ENCODE measurements around the gene USB1. TPM values are rescaled to one million over a fixed set of nuclear protein-coding genes. Genes with fewer than 3 reads are reported as not detected.
A peak's percentile ranks its signal among the peaks of the same experiment; 100 is the strongest.

Gene USB1
- total RNA-seq, 1 experiment from 2014 or later = 15.4 TPM

GRCh38 chr16:58016840-58017446 lies 15.7 kb downstream of the USB1 start:
- DNase-seq (ENCODE audit: low read depth) = no peak

DNA sequence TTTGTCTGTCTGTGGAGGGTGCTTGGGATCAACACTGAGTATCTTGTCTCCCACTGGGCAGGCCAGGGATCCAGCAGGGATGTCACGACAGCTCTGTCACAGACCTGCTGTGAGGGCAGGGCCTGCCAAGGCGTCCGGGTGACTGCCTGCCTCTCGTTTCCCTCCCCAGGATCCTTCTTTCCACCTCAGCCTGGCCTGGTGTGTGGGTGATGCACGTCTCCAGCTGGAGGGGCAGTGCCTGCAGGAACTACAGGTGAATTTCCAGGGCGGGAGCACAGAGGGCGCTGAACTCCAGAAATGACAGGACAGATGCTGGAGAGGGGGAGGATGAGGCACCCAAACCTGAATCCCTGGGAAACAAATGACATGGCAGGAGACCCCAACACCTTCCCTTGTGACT lies 17.6 kb downstream of the USB1 start:
- DNase-seq (ENCODE audit: low read depth) = no peak

DNA sequence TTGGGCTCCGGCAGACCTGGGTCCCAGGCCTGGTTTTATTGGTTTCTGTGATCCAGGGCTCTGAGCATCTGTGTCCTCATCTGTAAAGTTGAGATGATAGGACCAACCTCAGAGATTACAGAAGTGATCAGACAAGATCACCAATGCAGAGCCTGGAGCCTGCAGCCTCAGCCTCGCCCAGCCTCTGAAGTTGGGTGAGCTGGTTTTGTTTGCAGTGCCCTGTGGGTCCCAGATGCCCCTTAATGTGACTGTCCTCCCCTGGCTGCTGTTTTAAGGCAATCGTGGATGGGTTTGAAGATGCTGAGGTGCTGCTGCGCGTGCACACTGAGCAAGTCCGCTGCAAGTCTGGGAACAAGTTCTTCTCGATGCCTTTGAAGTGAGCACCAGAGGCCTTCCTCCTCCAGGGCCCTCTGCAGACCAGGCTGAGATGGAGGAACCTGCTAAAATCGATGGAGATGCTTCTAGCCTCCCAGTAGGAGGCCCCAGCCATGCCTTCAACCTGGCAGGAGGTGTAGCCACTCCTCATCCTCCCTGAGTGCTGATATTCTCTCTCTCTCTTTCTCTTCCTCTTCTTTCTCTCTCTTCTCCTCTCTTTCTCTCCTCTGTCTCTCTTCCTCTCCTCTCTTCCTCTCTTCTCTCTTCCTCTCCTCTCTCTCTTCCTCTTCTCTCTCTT lies 18.8 kb downstream of the USB1 start:
- no peak for DNase-seq (ENCODE audit: low read depth)

DNA sequence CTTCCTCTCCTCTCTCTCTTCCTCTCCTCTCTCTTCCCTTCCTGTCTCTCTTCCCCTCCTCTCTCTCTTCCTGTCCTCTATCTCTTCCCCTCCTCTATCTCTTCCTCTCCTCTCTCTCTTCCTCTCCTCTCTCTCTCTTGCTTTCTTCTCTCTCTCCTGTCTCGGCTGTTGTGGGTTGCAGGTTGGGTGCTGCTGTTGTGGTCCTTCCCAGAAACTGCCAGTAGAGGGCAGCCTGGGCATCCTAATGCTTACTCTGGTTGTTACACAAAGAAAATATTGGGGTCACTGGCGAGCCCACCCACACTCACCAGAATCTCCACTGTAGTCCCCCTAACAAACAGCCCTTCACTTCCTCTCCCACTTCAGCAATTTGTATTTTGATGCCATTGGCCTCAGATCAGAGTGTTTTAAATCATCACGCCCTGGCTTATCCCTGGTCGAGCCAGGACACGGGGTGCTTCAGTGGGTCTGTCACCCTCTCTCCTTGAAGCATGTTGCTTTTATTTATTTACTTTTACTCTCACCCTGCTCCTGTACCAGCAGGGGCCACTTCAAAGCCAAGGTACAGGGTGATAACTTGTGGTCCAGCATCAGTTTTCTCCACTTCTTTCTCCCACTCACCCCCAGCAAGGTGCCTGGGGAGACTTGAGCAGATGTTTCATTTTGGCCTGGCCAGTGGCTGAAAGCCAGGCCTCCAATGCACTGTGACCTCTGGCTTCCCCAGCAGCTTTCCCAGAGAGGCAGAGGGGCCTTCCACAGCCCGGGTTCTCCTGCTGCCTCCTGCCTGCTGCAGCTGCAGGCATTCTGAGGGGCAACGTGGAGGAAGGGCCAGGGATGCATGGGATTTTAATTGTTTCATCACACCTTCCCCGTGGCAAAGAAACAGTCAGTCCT lies 19.7 kb downstream of the USB1 start:
- DNase-seq (ENCODE audit: low read depth) = no peak

- DNase-seq (ENCODE audit: low read depth) = no peak
Measured at GRCh38 chr16:58021661-58022551, 20.7 kb downstream of the USB1 start.

DNA sequence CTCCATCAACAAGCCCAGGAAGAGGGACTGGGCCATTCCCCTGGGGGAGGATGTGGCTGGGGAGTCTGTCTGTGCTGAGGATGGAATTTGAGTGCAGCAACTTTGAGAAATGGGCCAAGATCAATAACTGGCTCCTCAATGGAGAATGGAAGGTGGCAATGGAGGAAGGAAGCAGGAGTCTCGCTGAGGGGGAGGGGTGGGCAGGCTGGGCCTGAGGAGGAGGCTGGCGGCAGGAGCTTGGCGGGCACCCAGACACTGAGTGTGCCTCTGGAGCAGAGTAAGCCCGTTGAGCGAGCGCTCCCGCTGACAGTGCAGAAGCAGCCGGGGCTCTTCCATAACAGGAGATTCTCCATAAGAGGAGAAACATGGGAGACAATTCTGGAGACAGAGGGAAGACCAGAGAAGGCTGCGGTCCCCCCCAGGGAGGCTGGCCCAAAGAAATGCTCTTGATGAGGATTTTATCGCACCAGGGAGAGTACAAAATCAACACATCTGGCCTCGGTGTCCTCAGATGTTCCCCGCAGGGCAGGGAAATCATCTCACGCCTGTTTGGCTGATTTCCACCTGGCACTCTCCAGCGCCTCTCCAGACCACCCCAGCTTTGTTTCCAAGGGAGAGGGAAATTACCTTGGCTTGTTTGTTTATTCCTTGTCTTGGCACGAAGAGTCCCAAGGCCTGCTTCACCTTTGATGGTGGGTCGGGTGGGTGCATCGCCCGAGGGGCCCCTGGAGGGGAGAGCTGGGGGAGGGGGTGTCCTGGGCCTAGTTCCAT lies 21.6 kb downstream of the USB1 start:
- DNase-seq (ENCODE audit: low read depth) = peak; percentile 74

DNA sequence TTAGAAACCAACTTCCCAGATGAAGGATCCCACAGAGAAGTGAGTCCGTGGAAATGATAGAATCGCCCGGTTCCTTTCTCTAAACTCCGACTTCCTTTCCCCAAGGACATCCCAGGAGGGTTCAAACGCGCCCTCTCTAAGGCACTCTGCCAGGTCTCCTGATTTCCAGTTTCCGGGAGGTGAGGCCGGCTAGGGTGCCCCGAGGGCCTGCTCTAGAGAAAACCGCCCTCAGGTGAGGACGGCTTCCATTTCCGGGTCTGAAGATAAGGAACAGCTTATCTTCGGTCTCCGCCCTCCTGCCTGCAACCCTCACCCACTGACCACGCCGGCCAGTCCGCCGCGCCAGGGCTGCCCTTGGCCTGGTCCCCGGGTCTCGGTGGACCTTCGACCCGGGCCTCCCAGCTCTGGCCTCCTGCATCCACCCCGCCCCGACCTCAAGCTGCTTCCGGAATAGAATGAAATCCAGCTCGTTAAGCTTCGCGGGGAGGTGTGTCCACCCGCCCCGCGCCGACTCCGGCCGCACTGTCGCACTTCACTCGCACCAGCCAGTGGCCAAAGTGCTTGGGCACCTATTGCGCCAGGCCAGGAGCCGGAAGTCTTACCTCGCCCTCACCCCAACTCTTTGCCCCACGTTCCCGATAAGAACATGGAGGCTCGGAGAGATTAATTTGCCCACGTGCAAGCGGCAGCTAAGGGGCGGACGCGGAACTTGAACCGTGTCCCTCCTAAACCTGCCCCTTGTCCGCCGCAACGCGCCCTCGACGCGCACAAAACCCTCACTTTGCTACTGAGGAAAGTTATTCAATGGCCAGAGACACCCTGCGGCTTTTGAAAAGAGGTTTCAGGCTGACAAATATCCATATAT lies 23.5 kb downstream of the USB1 start:
- no peak for DNase-seq (ENCODE audit: low read depth)

DNA sequence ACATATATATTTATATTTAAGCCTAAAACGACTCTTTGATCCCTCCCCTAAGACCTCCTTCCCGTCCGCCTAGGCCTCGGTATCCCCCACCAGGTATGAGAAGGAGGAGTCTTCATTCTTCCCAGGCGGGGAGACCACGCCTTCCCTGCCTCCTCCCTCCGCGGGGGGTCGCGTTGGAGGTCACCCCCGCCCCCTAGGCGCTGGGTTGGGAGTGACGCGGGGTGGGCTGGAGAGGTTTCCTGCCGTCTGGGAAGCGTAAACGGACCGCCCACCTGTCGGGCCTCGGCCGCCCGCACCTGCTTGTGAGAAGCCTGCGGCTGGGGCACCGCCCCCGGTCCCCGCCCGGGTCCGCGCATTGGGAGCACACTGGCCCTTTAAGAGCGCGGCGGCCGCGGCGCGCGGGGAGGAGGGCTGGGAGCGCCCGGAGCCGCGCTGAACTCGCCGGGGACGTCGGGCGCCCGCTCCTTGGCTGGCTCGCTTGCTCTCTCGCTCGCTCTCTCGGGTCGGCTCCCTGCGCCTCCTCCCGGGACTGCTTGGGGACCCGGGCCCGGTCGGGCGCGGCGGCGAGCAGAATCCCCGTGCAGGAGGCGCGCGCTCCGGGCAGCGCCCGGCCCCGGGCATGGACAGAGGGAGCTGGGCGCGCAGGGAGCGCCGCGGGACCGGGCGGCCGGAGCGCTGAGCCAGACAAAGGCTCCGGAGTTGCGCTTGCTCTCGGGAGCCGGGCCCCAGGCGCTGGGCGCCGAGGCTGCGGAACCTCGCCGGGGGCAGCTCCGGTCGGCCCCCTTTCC lies 24.3 kb downstream of the USB1 start, which contains the start of gene MMP15:
MMP15 (plus strand) TSS at position 404 of the 788 bp plus-strand sequence. CDS start 597 bp downstream, outside the sequence.
- peak; percentile 70 for DNase-seq (ENCODE audit: low read depth)

- peak; percentile 57 for DNase-seq (ENCODE audit: low read depth)
Measured at GRCh38 chr16:58026139-58026704, 25.0 kb downstream of the USB1 start.

DNA sequence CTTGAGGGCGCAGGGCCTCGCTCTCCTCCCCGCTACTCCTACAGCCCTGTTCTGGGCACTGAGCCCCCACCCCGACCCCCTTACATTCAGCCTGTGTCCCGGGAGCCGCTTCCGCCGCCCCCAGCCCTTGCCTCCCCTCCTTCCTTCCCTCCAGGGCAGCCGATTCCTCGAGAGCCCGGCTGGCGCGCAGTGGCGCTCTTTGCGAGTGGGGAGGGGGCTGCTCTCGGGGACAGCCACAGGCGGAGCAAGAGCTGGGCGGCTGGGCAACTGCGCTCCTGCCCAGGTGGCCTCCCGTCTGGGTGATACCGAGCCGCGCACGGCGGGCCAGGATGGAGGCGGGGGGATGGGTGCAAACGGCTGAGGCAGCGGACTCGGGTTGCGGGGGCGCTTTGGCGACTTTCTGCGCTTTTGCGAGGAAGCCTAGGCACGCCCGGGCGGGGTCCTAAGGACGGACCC lies 25.5 kb downstream of the USB1 start:
- DNase-seq (ENCODE audit: low read depth) = no peak

DNA sequence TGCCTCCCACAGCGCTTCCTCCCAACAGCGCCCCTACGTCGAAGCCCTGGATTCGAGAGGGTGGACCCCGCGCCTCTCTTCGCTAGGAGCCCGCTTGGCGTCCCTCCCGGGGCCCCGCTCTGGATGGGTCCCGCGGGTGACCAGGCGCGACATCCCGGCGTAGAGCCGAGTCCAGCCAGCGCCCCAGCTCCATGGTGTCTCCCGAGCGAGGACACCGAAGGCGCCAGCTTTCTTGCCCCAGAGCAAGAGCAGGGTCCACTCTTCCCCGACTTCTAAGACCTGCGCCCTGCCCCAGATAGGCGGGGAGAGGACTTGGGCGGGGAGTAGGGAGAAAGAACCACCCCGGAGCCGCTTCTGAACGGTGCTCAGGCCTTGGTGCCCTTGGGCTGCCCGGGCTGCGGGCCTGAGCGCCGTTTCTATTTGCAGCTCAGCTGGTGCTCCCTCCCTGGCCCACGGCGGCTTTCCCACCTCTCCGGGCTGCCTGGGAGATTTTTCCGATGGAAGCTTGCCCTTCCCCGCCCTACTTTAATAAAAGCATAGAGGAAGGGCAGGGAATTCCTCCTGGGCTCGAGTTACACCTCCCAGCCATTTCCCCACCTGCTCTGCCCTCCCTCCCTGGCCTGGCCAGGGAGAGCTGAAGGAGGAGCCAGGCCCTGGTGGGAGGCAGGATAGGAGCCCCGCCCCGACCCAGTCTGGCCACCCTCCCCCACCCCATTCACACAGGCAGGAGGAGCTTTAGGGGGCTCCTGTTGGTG lies 26.1 kb downstream of the USB1 start:
- peak; percentile 35 for DNase-seq (ENCODE audit: low read depth)

DNA sequence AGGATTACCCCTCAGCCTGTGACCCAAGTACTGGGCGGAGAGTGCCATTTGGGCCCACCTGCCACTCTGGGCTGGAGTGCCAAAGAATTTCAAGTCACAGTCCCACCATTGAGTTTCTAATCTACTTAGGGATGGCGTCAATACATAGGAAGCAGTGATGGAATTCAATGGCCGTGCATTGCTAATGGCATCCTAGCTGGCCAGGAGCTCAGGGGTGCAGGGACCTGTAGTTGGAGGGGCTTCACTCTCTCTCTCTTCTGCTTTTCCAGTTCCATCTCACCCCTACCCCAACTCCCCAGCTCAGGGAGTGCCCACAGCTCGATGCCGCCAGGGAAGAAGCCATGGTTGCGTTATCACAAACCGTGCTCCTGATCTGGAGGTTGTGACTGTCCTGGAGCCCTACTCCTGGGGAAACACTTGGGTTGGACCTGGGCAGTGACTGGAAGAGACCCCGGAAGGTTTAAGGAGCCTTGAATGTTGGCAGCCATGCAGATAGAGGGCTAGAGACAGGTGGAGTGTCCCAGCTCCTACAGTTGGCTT lies 26.8 kb downstream of the USB1 start:
- no peak for DNase-seq (ENCODE audit: low read depth)

DNA sequence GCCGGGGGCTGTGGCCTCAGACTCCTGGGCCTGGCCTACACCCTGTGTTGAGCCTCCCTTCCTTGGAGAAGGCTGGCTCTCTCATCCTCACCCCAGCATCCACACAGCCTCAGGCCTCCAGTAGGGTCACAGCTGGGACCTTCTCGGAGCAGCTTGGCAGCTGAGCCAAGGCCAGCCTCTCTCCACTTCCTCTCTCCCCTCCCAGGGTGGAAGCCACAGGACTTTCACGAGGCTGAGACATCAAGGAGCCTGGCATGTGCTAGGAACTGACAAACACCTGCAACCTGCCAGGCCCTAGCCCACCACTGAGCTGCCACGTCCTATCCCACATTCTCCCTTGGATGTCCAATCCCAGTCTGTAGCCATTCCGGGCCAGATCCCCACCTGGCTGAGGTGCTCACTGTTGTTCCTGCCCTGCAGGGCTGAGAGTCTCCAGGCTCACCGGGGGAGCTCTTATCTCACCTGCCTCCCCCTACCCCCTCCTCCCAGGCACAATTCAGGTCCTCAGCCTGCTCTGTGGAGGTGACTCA lies 27.4 kb downstream of the USB1 start:
- DNase-seq (ENCODE audit: low read depth) = no peak

- DNase-seq (ENCODE audit: low read depth) = no peak
Measured at GRCh38 chr16:58029410-58029809, 28.2 kb downstream of the USB1 start.

- DNase-seq (ENCODE audit: low read depth) = no peak
Measured at GRCh38 chr16:58030136-58030840, 29.1 kb downstream of the USB1 start.

DNA sequence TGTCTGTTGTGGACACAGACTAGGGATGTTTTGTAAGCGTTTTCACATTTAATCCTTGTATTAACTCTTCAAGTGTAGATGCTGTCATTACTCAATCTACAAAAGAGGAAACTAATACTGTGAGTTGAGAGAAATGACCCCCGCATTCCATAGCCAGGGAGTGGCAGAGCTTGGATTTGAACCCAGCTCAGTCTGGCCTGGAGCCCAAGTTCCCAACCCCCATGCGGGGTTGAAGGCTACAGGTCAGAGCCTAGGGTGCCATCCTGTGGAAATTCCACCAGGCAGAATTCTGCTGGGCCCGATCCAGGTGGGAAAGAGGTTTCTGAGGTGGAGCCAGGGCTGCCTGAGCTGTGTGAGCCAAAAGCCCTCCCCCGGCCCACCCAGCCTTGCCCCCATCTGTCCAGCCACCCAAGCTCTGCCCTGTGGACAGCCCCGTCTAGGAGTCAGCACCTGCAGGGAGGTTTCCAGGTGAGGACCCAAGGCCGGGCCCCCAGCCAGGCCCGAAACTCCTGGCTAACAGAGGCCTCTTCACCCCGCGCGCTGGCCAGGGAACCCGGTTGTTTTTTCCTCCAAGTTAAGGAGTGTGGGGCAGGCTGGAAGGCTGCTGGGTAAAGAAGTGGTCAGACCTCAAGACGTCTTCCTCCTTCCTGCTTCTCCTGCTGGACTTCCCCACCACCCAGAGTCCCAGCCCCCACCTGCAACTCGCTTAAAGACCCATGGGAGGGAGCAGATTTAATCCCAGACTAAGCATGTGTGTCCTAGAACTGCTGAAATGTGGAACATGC lies 30.0 kb downstream of the USB1 start:
- no peak for DNase-seq (ENCODE audit: low read depth)

All from Daoy (cell line).